ENCODE data around the gene SLC25A1. TPM values are rescaled to one million over a fixed set of nuclear protein-coding genes. Genes with fewer than 3 reads are reported as not detected.

The SLC25A1 gene
- total RNA-seq, 4 donors from 2014 or later, result 68.5 to 229 (median 185) TPM

GRCh38 chr22:19143212-19143611 lies 35.3 kb downstream of the SLC25A1 start:
- peaks cover 0 to 44% (median 0%) of the 10 kb centered on the region in 3 donors for H3K36me3 ChIP-seq
- H3K9me3 ChIP-seq, result no peaks in the 10 kb centered on the region
- H3K27me3 ChIP-seq, result no peaks in the 10 kb centered on the region
- no peak overlapping the region for H3K4me3 ChIP-seq
- H3K4me1 ChIP-seq, result peaks cover 0 to 8% (median 7%) of the 10 kb centered on the region in 4 donors
- TF ChIP-seq, protein P1, sequence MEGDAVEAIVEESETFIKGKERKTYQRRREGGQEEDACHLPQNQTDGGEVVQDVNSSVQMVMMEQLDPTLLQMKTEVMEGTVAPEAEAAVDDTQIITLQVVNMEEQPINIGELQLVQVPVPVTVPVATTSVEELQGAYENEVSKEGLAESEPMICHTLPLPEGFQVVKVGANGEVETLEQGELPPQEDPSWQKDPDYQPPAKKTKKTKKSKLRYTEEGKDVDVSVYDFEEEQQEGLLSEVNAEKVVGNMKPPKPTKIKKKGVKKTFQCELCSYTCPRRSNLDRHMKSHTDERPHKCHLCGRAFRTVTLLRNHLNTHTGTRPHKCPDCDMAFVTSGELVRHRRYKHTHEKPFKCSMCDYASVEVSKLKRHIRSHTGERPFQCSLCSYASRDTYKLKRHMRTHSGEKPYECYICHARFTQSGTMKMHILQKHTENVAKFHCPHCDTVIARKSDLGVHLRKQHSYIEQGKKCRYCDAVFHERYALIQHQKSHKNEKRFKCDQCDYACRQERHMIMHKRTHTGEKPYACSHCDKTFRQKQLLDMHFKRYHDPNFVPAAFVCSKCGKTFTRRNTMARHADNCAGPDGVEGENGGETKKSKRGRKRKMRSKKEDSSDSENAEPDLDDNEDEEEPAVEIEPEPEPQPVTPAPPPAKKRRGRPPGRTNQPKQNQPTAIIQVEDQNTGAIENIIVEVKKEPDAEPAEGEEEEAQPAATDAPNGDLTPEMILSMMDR (IDR thresholded peaks at IDR 0.05), result no peak
- TF ChIP-seq POLR2A (IDR thresholded peaks at IDR 0.05), result no peak
- DNase-seq, result no peak
- no peak overlapping the region for H3K27ac ChIP-seq

- H3K27ac ChIP-seq, result no peak overlapping the region
- H3K27me3 ChIP-seq, result no peaks in the 10 kb centered on the region
- peaks cover 0 to 52% (median 0%) of the 10 kb centered on the region in 3 donors for H3K36me3 ChIP-seq
- TF ChIP-seq, protein P1 (IDR thresholded peaks at IDR 0.05), result no peak
- no peak for TF ChIP-seq POLR2A (IDR thresholded peaks at IDR 0.05)
- DNase-seq, result no peak
- H3K4me3 ChIP-seq, result no peak overlapping the region
- peaks cover 0 to 8% (median 7%) of the 10 kb centered on the region in 4 donors for H3K4me1 ChIP-seq
- no peaks in the 10 kb centered on the region for H3K9me3 ChIP-seq
These were observed 36.1 kb downstream of the SLC25A1 start for GRCh38 chr22:19142394-19142793.

- no peaks in the 10 kb centered on the region for H3K27me3 ChIP-seq
- no peak overlapping the region for H3K4me3 ChIP-seq
- H3K36me3 ChIP-seq, result peaks cover 0 to 67% (median 0%) of the 10 kb centered on the region in 3 donors
- no peak for DNase-seq
- H3K27ac ChIP-seq, result no peak overlapping the region
- H3K9me3 ChIP-seq, result no peaks in the 10 kb centered on the region
- TF ChIP-seq, protein P1 (IDR thresholded peaks at IDR 0.05), result no peak
- no peak for TF ChIP-seq POLR2A (IDR thresholded peaks at IDR 0.05)
- H3K4me1 ChIP-seq, result peaks cover 0 to 8% (median 7%) of the 10 kb centered on the region in 4 donors
These were observed 38.6 kb downstream of the SLC25A1 start for GRCh38 chr22:19139974-19140373.

DNA sequence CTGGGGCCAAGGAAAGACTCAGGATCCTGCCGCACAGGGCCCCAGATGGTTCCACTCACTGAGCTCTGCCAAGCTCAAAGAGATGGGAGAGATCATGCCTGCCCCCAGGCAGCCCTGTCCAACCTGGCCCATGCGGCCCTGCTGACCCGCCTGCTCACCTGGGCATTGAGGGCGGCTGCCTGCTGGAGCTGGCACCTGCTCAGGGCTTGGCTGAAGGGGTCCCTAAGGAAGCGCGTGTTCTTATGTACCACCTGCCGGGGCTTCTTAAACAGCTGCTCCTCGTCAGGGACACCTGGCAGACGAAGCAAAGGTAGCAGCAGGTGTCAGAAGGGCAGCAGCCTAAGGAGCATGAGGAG lies 39.6 kb downstream of the SLC25A1 start:
- H3K4me3 ChIP-seq, result no peak overlapping the region
- H3K27ac ChIP-seq, result no peak overlapping the region
- DNase-seq, result no peak
- no peaks in the 10 kb centered on the region for H3K9me3 ChIP-seq
- no peak for TF ChIP-seq POLR2A (IDR thresholded peaks at IDR 0.05)
- TF ChIP-seq, protein P1 (IDR thresholded peaks at IDR 0.05), result no peak
- peaks cover 0 to 77% (median 0%) of the 10 kb centered on the region in 3 donors for H3K36me3 ChIP-seq
- H3K27me3 ChIP-seq, result no peaks in the 10 kb centered on the region
- H3K4me1 ChIP-seq, result peaks cover 0 to 7% (median 6%) of the 10 kb centered on the region in 4 donors

- H3K4me3 ChIP-seq, result no peak overlapping the region
- no peak overlapping the region for H3K27ac ChIP-seq
- no peaks in the 10 kb centered on the region for H3K27me3 ChIP-seq
- no peaks in the 10 kb centered on the region for H3K9me3 ChIP-seq
- TF ChIP-seq, protein P1 (IDR thresholded peaks at IDR 0.05), result no peak
- no peak for TF ChIP-seq POLR2A (IDR thresholded peaks at IDR 0.05)
- peaks cover 0 to 2% (median under 1%) of the 10 kb centered on the region in 4 donors for H3K4me1 ChIP-seq
- no peak for DNase-seq
- peaks cover 0 to 82% (median 0%) of the 10 kb centered on the region in 3 donors for H3K36me3 ChIP-seq
These were observed 40.1 kb downstream of the SLC25A1 start for GRCh38 chr22:19138217-19139000.

Data from Peyer's patch (tissue), 4 donors.